ENCODE data around the gene PLXNB2.

DNA sequence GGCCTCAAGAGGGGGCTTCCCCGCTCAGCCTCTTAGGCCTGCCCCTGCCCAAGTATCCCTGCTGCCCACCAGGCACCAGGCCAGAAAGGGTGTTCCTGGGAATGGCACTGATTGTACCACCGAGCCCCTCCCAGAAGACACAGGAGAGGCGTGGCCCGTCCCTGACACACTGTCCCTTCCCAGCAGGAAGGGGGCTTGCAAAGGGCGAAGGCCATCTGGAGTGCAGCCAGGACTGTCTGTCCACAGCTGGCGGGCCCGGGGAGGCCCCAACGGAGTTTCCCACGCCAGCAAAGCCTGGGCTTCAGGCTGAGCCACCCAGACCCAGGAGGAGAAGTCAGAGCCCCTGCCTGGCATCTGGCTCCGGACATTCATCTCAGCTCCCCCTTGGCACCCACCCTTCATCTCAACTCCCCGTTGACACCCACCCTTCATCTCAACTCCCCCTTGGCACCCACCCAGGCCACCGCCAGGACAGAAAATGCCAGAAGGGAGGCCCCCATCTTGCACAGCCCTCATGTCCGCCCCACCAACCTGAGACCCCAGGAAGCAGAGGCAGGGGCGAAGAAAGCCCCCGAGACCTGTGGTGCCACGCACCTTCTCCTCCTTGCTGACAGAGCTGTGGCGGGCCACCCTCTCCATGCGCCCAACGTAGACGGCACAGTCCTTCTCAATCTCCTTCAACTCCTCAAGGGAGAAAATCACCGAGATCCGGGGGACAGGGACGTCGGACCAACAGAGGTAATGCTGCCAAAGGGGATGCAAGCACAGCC is 82.1 kb downstream of the PLXNB2 start:
- TF ChIP-seq RAD21 (conservative IDR thresholded peaks at IDR 0.05) (no peak), EP300 (conservative IDR thresholded peaks at IDR 0.05; ENCODE audit: poor library complexity, severe bottlenecking) (no peak), SMC3 (conservative IDR thresholded peaks at IDR 0.05; ENCODE audit: poor library complexity) (no peak), POLR2AphosphoS5 (IDR thresholded peaks at IDR 0.05) (no peak), MXI1 (conservative IDR thresholded peaks at IDR 0.05; ENCODE audit: poor library complexity, severe bottlenecking) (no peak)
- TF ChIP-seq, protein P1, sequence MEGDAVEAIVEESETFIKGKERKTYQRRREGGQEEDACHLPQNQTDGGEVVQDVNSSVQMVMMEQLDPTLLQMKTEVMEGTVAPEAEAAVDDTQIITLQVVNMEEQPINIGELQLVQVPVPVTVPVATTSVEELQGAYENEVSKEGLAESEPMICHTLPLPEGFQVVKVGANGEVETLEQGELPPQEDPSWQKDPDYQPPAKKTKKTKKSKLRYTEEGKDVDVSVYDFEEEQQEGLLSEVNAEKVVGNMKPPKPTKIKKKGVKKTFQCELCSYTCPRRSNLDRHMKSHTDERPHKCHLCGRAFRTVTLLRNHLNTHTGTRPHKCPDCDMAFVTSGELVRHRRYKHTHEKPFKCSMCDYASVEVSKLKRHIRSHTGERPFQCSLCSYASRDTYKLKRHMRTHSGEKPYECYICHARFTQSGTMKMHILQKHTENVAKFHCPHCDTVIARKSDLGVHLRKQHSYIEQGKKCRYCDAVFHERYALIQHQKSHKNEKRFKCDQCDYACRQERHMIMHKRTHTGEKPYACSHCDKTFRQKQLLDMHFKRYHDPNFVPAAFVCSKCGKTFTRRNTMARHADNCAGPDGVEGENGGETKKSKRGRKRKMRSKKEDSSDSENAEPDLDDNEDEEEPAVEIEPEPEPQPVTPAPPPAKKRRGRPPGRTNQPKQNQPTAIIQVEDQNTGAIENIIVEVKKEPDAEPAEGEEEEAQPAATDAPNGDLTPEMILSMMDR (IDR thresholded peaks at IDR 0.05; ENCODE audit: poor library complexity, severe bottlenecking) = no peak
- TF ChIP-seq, protein P2, sequence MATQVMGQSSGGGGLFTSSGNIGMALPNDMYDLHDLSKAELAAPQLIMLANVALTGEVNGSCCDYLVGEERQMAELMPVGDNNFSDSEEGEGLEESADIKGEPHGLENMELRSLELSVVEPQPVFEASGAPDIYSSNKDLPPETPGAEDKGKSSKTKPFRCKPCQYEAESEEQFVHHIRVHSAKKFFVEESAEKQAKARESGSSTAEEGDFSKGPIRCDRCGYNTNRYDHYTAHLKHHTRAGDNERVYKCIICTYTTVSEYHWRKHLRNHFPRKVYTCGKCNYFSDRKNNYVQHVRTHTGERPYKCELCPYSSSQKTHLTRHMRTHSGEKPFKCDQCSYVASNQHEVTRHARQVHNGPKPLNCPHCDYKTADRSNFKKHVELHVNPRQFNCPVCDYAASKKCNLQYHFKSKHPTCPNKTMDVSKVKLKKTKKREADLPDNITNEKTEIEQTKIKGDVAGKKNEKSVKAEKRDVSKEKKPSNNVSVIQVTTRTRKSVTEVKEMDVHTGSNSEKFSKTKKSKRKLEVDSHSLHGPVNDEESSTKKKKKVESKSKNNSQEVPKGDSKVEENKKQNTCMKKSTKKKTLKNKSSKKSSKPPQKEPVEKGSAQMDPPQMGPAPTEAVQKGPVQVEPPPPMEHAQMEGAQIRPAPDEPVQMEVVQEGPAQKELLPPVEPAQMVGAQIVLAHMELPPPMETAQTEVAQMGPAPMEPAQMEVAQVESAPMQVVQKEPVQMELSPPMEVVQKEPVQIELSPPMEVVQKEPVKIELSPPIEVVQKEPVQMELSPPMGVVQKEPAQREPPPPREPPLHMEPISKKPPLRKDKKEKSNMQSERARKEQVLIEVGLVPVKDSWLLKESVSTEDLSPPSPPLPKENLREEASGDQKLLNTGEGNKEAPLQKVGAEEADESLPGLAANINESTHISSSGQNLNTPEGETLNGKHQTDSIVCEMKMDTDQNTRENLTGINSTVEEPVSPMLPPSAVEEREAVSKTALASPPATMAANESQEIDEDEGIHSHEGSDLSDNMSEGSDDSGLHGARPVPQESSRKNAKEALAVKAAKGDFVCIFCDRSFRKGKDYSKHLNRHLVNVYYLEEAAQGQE (IDR thresholded peaks at IDR 0.05; ENCODE audit: borderline replicate concordance) = no peak

Data from neural cell (in vitro differentiated cells).